WERI-Rb-1 (cell line): Measurements from ENCODE around the gene DEPDC1B.
"Not testable (repeated sequence)": the region's sequence is repeated elsewhere in the genome, so short reads cannot be mapped to it uniquely, and the experiment has no call there.

Experiments used
- DNase-seq: peaks from one replicate; pipeline ENCODE4 v3.0.0-alpha.2; 2020
- H3K27ac ChIP-seq: fragments of 250-450 bp; sonication (Bioruptor Pico); 2 replicates; pipeline ENCODE4 v1.5.1; 2020; ENCODE audit warnings: mild to moderate bottlenecking, moderate library complexity
- H3K27me3 ChIP-seq: fragments of 250-450 bp; sonication (Bioruptor Pico); 2 replicates; pipeline ENCODE4 v1.5.1; 2021; ENCODE audit warnings: mild to moderate bottlenecking, low read depth, moderate library complexity; ENCODE audit not compliant: insufficient read depth, severe bottlenecking
- H3K36me3 ChIP-seq: fragments of 250-450 bp; sonication (Bioruptor Pico); 2 replicates; pipeline ENCODE4 v1.5.1; 2020; ENCODE audit warnings: mild to moderate bottlenecking, moderate library complexity
- H3K4me3 ChIP-seq: 2 replicates; pipeline ENCODE4 v1.5.1; 2011; ENCODE audit warnings: low read depth, mild to moderate bottlenecking, control low read depth, low read length
- H3K9me3 ChIP-seq: fragments of 250-450 bp; sonication (Bioruptor Pico); 2 replicates; pipeline ENCODE4 v1.5.1; 2021; ENCODE audit warnings: mild to moderate bottlenecking, moderate library complexity; ENCODE audit not compliant: severe bottlenecking
- TF ChIP-seq, protein P1 (sequence below): IDR thresholded peaks from 2 replicates; pipeline ENCODE4 v1.5.1; 2011; ENCODE audit warnings: low read depth, mild to moderate bottlenecking, control low read depth, inconsistent platforms, low read length

Gene DEPDC1B

DNA sequence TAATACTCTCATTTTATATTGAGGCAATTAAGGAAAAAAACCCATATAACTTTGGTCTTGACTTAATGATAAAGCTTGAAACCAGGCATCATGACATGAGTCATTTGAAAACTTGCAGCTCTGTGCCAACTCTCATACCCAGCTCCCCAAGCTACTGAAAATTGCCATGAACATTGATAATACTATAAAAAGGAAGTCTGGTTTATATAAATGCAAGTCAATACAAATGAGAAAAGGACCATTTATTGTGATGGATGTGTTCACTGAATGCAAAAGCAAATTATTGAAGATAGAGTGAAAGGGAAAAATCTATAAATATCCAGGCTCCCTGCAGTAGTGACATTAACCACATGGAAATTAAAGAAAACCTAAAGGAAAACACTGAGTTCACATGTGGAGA is 116.3 kb downstream of the DEPDC1B start:
- TF ChIP-seq, protein P1, sequence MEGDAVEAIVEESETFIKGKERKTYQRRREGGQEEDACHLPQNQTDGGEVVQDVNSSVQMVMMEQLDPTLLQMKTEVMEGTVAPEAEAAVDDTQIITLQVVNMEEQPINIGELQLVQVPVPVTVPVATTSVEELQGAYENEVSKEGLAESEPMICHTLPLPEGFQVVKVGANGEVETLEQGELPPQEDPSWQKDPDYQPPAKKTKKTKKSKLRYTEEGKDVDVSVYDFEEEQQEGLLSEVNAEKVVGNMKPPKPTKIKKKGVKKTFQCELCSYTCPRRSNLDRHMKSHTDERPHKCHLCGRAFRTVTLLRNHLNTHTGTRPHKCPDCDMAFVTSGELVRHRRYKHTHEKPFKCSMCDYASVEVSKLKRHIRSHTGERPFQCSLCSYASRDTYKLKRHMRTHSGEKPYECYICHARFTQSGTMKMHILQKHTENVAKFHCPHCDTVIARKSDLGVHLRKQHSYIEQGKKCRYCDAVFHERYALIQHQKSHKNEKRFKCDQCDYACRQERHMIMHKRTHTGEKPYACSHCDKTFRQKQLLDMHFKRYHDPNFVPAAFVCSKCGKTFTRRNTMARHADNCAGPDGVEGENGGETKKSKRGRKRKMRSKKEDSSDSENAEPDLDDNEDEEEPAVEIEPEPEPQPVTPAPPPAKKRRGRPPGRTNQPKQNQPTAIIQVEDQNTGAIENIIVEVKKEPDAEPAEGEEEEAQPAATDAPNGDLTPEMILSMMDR, result no peak
- Histone ChIP-seq H3K27me3 (no peaks in the 10 kb centered on the region), H3K4me3 (no peak overlapping the region), H3K27ac (no peak overlapping the region), H3K9me3 (no peaks in the 10 kb centered on the region), H3K36me3 (no peaks in the 10 kb centered on the region)
- DNase-seq, result no peak

GRCh38 chr5:60578315-60578714 is 121.7 kb downstream of the DEPDC1B start:
- no peak for DNase-seq
- TF ChIP-seq, protein P1, result no peak
- no peaks in the 10 kb centered on the region for H3K36me3 ChIP-seq
- H3K4me3 ChIP-seq, result no peak overlapping the region
- H3K9me3 ChIP-seq, result peaks cover 9% of the 10 kb centered on the region
- H3K27me3 ChIP-seq, result no peaks in the 10 kb centered on the region
- H3K27ac ChIP-seq, result no peak overlapping the region

- Histone ChIP-seq H3K9me3 (peaks cover 11% of the 10 kb centered on the region), H3K4me3 (no peak overlapping the region), H3K27ac (no peak overlapping the region), H3K27me3 (no peaks in the 10 kb centered on the region), H3K36me3 (no peaks in the 10 kb centered on the region)
- DNase-seq, result no peak
- TF ChIP-seq, protein P1, result no peak
These were observed 122.8 kb downstream of the DEPDC1B start for GRCh38 chr5:60577116-60577515.

DNA sequence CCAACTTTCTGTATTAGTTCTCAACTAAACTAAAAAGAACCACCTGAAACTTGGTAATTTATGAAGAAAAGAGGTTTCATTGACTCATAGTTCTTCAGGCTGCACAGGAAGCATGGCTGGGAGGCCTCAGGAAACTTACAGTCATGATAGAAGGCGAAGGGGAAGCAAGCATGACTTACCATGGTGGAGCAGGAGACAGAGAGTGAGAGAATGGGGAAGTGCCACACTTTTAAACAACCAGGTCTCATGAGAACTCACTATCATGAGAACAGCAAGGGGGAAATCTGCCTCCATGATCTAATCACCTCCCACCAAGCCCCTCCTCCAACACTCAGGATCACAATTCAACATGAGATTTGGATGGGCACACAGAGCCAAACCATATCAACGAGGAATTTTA is 123.5 kb downstream of the DEPDC1B start:
- Histone ChIP-seq H3K27me3 (no peaks in the 10 kb centered on the region), H3K9me3 (peaks cover 11% of the 10 kb centered on the region), H3K4me3 (no peak overlapping the region), H3K27ac (no peak overlapping the region), H3K36me3 (no peaks in the 10 kb centered on the region)
- no peak for DNase-seq
- TF ChIP-seq, protein P1, result no peak

- H3K9me3 ChIP-seq, result peaks cover 24% of the 10 kb centered on the region
- TF ChIP-seq, protein P1, result no peak
- no peaks in the 10 kb centered on the region for H3K27me3 ChIP-seq
- no peaks in the 10 kb centered on the region for H3K36me3 ChIP-seq
- DNase-seq, result no peak
- no peak overlapping the region for H3K4me3 ChIP-seq
- H3K27ac ChIP-seq, result no peak overlapping the region
These were observed 131.3 kb downstream of the DEPDC1B start for GRCh38 chr5:60568646-60569045.

- H3K9me3 ChIP-seq, result peaks cover 18% of the 10 kb centered on the region
- no peak overlapping the region for H3K27ac ChIP-seq
- TF ChIP-seq, protein P1, result no peak
- no peak overlapping the region for H3K4me3 ChIP-seq
- no peak for DNase-seq
- H3K36me3 ChIP-seq, result no peaks in the 10 kb centered on the region
- H3K27me3 ChIP-seq, result no peaks in the 10 kb centered on the region
These were observed 136.2 kb downstream of the DEPDC1B start for GRCh38 chr5:60563696-60564324.

DNA sequence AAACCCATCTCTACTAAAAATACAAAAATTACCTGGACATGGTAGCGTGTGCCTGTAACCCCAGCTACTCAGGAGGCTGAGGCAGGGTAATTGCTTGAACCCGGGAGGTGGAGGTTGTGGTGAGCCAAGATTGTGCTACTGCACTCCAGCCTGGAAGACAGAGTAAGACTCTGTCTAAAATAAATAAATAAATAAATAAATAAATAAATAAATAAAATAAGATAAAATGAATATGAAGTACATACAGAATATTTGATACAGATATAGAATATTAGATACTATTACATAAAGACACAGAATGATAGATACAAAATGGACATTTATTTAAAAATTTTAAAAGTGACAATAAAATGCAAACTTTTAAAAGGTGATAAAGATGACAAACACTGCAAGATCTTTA is 146.7 kb downstream of the DEPDC1B start:
- H3K9me3 ChIP-seq, DNase-seq, H3K27ac ChIP-seq, H3K27me3 ChIP-seq, H3K4me3 ChIP-seq, H3K36me3 ChIP-seq: not testable (repeated sequence)
